Activated naive CD4-positive, alpha-beta T cell treated with anti-CD3 and anti-CD28 coated beads, Interleukin-2, amount 50 U/mL, for 24 hours (primary cell): ENCODE measurements around the gene ANKRD13D.
"Not testable (repeated sequence)": the region's sequence is repeated elsewhere in the genome, so short reads cannot be mapped to it uniquely, and the experiment has no call there.

Source experiments
- H3K27ac Mint-ChIP-seq: one replicate; pipeline ENCODE4 v1.8.0; 2021; ENCODE audit warnings: mild to moderate bottlenecking, mixed read lengths
- H3K27me3 Mint-ChIP-seq: one replicate; pipeline ENCODE4 v1.8.0; 2021; ENCODE audit warnings: mixed read lengths
- H3K36me3 Mint-ChIP-seq: one replicate; pipeline ENCODE4 v1.8.0; 2021; ENCODE audit warnings: mixed read lengths
- H3K4me1 Mint-ChIP-seq: one replicate; pipeline ENCODE4 v1.8.0; 2021; ENCODE audit warnings: mixed read lengths
- H3K4me3 Mint-ChIP-seq: one replicate; pipeline ENCODE4 v1.8.0; 2021; ENCODE audit warnings: mild to moderate bottlenecking, mixed read lengths
- H3K9me3 Mint-ChIP-seq: one replicate; pipeline ENCODE4 v1.8.0; 2021; ENCODE audit warnings: mixed read lengths

The ANKRD13D gene

DNA sequence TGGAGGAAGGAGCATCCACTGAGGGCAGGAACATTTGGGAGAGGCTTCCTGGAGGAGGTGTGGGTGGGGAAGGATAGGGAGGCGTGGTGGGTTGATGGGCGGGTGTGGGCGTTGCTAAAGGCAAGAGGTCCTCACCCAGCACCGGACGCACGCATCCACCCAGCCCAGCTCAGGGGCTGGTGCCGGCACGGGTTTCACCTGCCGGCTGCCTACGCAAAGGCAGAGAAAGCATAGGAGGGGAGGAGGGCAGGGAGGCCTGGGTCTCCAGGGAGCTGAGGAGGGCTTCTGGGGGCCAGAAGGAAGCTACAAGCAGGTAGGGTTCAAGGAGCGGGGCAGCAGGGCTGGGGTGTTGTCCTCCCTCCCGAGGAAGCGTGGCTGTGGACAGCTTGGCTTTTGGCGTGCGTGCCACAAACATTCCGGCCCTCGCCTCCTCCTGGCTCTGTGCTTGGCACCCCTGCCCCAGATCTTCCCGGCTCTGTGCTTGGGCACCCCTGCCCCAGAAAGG is 22.0 kb downstream of the ANKRD13D start:
- Mint-ChIP-seq H3K4me3 (no peak overlapping the region), H3K27ac (peak overlapping the region; percentile 35), H3K9me3 (no peaks in the 10 kb centered on the region)

DNA sequence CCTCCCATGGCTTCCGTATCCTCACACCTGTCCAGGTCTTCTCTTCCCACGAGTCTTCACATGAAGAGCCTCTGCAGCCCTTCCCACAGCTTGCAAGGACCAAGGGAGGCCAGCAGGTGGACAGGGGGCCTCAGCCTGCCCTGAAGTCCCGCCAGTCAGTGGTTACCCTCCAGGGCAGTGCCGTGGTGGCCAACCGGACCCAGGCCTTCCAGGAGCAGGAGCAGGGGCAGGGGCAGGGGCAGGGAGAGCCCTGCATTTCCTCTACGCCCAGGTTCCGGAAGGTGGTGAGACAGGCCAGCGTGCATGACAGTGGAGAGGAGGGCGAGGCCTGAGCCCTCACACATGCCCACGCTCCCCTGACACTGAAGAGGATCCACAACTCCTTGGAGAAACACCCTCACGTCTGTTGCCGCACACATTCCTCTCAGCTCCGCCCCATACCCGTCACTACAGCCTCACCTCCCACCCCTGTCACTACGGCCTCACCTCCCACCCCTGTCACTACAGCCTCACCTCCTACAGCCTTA is 22.5 kb downstream of the ANKRD13D start:
- Mint-ChIP-seq H3K4me1 (peaks cover 39% of the 10 kb centered on the region), H3K27me3 (no peaks in the 10 kb centered on the region), H3K9me3 (no peaks in the 10 kb centered on the region), H3K36me3 (no peaks in the 10 kb centered on the region), H3K27ac (peak overlapping the region; percentile 30), H3K4me3 (no peak overlapping the region)

More for the DNA sequence above, 22.0 kb downstream of the ANKRD13D start:
- Mint-ChIP-seq H3K4me1 (peaks cover 39% of the 10 kb centered on the region), H3K27me3 (no peaks in the 10 kb centered on the region), H3K36me3 (no peaks in the 10 kb centered on the region)

DNA sequence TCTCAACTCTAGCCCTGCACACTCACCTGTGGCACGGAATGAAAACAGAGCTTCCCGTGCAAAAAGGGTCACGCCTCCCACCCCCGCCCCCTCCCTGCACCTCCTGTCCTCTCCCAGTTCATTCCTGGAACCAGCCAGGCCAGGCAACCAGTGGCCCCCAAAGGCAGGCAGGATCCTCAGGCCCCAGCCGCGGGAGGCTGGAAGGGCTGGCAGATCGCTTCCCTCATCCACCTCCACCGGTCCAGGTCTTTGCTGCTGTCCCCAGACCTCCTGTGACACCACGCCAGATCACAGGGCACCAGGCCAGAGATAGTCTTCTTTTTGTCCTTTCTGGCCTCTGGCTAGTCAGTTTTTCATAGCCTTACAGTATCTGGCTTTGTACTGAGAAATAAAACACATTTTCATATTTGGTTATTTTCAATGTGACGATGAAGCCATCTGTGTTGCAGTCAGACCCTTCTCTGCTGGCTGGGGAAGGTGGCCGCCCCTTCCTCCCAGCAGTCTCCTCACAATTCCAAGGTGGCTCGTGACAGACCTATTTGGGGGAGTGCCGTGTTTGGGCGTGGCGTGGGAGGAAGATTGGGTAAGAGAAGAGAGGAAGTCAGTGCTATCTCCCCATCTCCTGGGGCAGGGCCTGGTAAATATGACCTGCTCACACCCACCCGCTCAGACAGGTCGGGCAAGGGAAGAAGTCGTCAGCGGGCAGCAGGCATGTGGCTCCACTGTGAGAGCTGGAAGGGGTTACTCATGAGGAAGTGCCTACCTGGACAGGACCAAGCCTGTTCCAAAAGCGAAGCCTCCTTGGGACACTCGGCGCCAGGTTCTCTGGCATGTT is 23.3 kb downstream of the ANKRD13D start:
- H3K27ac Mint-ChIP-seq = peak overlapping the region; percentile 97
- H3K36me3 Mint-ChIP-seq = no peaks in the 10 kb centered on the region
- H3K9me3 Mint-ChIP-seq = no peaks in the 10 kb centered on the region
- H3K4me1 Mint-ChIP-seq = peaks cover 42% of the 10 kb centered on the region
- no peaks in the 10 kb centered on the region for H3K27me3 Mint-ChIP-seq
- H3K4me3 Mint-ChIP-seq = peak overlapping the region; percentile 59

DNA sequence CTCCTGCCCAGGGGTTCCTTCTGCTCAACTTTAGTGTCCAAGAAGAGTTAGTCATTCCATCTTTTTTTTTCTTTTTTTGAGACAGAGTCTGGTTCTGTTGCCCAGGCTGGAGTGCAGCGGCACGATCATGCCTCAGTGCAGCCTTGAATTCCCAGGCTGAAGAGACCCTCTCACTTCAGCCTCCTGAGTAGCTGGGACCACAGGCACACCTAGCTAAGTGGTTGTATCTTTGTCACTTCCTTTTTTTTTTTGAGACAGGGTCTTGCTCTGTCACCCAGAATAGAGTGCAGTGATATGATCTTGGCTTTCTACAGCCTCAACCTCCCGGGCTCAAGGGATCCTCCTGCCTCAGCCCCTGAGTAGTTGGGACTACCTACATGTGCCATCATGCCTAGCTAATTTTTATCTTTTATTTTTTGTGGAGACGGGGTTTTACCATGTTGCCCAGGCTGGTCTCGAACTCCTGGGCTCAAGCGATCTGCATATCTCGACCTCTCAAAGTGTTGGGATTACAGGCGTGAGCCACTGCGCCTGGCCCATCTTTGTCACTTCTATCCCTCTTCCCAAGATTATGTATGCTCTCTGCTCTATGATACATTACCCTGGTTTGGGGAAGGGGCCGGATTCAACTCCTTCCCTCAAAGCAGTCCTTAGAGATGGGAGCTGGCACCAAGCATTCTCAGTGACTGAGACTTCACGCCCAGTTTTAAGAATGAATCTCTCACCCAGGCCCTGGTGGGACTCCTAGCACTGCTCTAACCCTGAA is 24.2 kb downstream of the ANKRD13D start:
- peaks cover 48% of the 10 kb centered on the region for H3K4me1 Mint-ChIP-seq
- H3K4me3 Mint-ChIP-seq = peak overlapping the region; percentile 12
- peak overlapping the region; percentile 97 for H3K27ac Mint-ChIP-seq
- no peaks in the 10 kb centered on the region for H3K36me3 Mint-ChIP-seq
- H3K9me3 Mint-ChIP-seq = no peaks in the 10 kb centered on the region
- H3K27me3 Mint-ChIP-seq = no peaks in the 10 kb centered on the region

DNA sequence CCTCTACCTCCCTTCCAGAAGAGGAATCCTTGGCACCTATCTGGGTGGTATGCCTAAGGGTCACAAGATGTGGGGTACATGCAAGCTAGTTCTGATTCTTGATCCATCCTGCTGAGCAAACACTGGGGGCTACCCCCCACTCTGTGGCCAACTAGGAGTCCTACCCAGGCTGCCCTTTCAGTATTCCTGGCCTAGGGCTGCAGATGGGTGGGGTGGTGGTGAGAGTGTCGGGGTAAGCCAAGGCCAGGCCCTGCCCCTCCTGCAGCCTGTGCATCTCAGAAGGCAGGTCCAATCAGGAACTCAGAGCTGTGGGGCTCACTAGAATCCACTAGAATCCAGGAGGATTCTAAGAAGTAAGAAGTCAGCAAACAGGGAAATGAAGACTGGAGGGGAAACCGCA is 25.1 kb downstream of the ANKRD13D start:
- Mint-ChIP-seq H3K4me1 (peaks cover 54% of the 10 kb centered on the region), H3K36me3 (no peaks in the 10 kb centered on the region), H3K27ac (peak overlapping the region; percentile 79), H3K9me3 (no peaks in the 10 kb centered on the region), H3K27me3 (no peaks in the 10 kb centered on the region), H3K4me3 (no peak overlapping the region)

DNA sequence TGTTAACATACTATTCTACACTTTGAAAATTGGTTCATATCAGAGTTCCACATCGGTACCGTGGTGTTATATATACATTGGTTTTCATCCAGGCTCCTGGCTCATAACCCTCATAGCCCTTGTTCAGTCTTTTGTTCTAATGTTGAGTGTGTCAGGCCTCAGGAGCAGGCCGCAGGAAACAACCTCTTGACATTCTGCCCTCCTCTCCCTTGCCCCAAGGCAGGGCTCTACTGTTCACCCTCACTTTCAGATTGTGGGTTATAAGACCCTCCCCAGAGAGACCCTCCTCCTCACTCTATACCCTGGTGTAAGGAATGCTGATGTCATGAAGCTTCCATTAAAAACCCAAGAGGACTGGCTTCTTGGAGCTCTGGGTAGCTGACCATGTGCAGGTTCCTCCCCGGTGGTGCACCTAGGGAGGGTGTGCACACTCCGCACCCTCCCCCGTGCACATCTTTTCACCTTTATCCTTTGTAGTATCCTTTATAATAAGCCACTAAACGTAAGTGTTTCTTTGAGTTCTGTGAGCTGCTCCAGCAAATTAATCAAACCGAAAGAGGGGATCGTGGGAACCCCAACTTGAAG is 26.3 kb downstream of the ANKRD13D start:
- Mint-ChIP-seq H3K27me3 (no peaks in the 10 kb centered on the region), H3K9me3 (no peaks in the 10 kb centered on the region), H3K36me3 (no peaks in the 10 kb centered on the region), H3K4me1 (peaks cover 54% of the 10 kb centered on the region), H3K27ac (no peak overlapping the region), H3K4me3 (peak overlapping the region; percentile 57)

DNA sequence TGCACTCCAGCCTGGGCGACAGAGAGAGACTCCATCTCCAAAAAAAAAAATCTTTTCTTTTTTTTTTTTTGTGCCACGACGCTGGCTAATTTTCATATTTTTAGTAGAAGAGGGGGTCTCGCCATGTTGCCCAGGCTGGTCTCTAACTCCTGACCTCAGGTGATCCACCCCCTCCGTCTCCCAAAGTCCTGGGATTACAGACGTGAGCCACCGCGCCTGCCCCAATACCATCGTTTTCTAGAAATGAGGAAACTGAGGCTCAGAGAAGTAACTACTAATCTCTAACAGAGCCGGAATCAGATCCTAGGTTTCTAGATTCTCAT is 27.7 kb downstream of the ANKRD13D start:
- no peaks in the 10 kb centered on the region for H3K27me3 Mint-ChIP-seq
- peak overlapping the region; percentile 99 for H3K4me3 Mint-ChIP-seq
- H3K27ac Mint-ChIP-seq = peak overlapping the region; percentile 90
- H3K9me3 Mint-ChIP-seq = no peaks in the 10 kb centered on the region
- H3K4me1 Mint-ChIP-seq = peaks cover 50% of the 10 kb centered on the region
- H3K36me3 Mint-ChIP-seq = no peaks in the 10 kb centered on the region

DNA sequence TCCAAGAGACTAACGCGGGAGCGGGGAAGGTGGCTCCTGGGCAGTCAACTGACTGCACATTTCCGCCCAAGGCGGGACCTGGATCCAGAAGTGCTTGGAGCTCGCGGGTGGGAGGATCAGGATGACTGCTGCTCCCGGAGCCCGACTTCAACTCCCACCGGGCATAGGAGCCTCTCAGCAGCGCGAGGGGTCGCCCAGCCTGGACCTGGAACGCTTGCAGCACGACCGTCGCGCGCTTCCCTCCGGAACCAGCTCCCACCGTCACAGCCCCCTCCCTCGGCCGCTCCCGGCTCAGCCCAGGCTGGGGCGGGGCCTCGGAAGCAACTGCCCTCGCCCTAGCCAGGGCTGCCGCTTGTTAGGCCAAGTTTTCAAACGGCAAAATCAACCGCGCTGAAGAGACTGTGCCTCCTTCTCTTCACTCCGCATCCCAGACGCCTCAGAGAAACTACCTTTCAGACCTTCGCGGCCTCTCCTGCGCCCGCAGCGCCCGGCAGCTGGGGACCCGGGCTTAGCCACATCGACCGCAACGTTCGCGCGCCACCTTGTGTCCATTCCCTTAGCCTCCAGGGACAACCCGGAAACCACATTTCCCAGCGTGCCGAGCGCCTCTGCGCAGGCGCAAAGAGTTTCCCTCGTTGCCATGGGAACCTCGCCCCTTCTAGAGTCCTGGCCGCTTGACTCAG is 28.2 kb downstream of the ANKRD13D start:
- H3K27me3 Mint-ChIP-seq = no peaks in the 10 kb centered on the region
- H3K36me3 Mint-ChIP-seq = no peaks in the 10 kb centered on the region
- H3K4me3 Mint-ChIP-seq = peak overlapping the region; percentile 99
- peaks cover 45% of the 10 kb centered on the region for H3K4me1 Mint-ChIP-seq
- no peaks in the 10 kb centered on the region for H3K9me3 Mint-ChIP-seq
- peak overlapping the region; percentile 90 for H3K27ac Mint-ChIP-seq

DNA sequence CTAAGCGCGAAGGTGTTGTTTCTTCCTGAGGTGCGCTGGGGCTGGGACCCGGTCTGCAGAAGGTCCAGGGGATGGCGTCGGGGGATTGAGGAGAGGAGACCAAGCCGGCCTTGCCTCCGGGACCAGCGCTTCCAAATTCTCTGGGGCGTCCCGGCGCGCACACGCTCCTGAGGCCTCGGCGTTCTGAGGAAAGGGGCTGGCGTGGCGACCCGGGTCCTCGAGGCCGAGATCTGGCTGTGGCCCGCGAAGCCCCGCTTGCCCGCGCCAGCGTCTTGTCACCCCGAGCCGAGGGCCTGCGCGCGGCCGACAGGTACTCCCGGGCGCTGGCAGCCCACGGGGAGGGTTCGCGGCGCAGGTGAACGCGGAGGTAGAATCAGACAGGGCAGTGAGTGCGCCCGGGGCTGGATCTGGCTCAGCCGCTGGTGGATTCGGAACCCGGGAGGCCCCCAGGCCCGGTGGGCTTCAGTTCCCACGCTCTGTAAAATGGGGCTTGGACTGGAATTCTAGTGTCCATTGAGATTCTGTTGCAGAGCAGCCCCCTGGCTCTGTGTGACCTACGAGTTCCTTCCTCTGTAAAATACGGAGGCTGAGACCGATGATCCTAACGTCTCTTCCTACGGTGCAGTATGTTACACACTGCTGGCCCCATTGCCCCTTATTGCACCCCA is 28.9 kb downstream of the ANKRD13D start:
- Mint-ChIP-seq H3K27ac (peak overlapping the region; percentile 90), H3K9me3 (no peaks in the 10 kb centered on the region), H3K4me1 (peaks cover 38% of the 10 kb centered on the region), H3K4me3 (peak overlapping the region; percentile 99), H3K36me3 (no peaks in the 10 kb centered on the region), H3K27me3 (no peaks in the 10 kb centered on the region)

DNA sequence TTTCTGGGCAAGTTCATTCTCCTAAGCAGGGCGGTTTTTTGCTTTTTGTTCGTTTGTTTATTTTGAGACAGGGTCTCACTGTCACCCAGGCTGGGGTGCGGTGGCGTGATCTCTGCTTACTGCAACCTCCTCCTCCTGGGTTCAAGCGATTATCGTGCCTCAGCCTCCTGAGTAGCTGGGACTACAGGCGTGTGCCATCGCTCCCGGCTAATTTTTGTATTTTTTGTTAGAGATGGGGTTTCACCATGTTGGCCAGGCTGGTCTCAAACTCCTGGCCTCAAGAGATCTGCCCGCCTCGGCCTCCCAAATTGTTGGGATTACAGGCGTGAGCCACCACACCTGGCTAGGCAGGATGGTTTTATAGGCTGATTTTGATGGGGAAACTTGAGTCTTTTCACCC is 29.8 kb downstream of the ANKRD13D start:
- Mint-ChIP-seq H3K4me1 (peaks cover 31% of the 10 kb centered on the region), H3K27ac (peak overlapping the region; percentile 25), H3K4me3 (peak overlapping the region; percentile 99)
- not testable (repeated sequence) for H3K9me3 Mint-ChIP-seq, H3K27me3 Mint-ChIP-seq, H3K36me3 Mint-ChIP-seq

DNA sequence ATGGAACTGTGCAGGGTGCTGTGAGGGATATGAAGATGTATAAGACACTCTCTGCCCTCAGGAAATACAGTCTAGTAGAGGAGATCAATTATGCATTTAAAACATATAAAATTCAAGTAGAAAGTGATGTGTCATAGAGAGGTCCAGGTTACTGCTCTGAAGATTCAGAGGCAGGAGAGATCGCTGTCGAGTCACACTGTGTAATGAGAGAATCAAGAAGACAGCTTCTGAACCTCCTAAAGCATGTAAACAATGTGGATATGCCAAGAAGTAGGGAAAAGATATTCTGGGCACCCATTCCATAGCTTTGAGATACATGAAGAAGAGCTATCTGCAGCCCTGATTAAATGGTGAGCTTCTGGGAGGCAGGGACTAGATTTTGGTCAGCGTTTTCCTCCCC is 30.9 kb downstream of the ANKRD13D start:
- H3K27me3 Mint-ChIP-seq = no peaks in the 10 kb centered on the region

DNA sequence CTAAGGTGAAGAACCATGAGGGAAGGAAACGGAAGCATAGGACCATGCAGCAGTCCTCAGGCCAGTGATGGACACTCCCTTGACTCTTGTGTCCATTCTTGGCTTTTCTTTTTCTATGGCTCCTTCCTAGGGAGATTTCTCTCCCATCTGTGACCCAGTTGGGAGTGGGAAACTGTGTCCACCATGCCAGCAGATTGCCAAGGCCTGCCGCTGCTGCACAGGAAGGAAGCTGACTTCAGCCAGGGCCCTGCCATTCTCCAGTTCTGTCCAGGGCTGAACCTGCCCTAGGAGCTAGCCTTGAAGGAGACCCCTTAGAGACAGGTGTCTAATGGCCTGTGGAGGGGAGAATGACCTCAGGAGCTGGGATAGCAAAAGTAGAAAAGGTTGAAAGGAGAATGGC is 31.6 kb downstream of the ANKRD13D start:
- H3K27ac Mint-ChIP-seq = no peak overlapping the region
- no peaks in the 10 kb centered on the region for H3K9me3 Mint-ChIP-seq
- H3K4me3 Mint-ChIP-seq = no peak overlapping the region

More for the DNA sequence above, 30.9 kb downstream of the ANKRD13D start:
- no peaks in the 10 kb centered on the region for H3K36me3 Mint-ChIP-seq
- H3K4me1 Mint-ChIP-seq = peaks cover 26% of the 10 kb centered on the region
- no peak overlapping the region for H3K4me3 Mint-ChIP-seq
- H3K9me3 Mint-ChIP-seq = no peaks in the 10 kb centered on the region
- no peak overlapping the region for H3K27ac Mint-ChIP-seq

DNA sequence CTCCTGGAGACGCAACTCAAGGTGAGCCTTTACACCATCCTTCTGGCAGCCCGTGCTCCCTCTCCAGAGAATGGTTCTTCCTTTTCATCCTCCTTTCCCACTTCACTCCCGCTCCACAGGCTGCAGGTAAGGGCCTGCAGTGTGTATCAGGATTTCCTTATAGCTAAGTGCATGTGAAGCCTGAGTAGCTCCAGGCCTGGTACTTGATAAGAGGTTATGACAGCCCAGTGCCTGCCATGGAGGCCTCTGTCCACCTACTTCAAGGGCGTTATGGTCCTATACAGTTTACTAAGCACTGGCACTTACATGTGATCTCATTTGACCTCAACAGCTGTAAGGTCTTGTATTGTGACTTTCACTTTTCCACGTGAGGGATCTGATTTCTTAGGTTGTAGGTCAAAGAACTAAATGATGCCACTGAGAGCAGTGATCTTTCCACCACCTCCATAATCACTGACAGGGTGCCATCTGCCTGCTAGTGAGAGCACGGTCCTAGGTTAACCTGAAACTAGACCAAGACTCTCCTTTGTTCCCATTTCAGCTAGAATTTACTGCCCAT is 32.3 kb downstream of the ANKRD13D start:
- no peak overlapping the region for H3K27ac Mint-ChIP-seq
- no peak overlapping the region for H3K4me3 Mint-ChIP-seq
- peaks cover 2% of the 10 kb centered on the region for H3K36me3 Mint-ChIP-seq
- H3K4me1 Mint-ChIP-seq = peaks cover 18% of the 10 kb centered on the region
- no peaks in the 10 kb centered on the region for H3K27me3 Mint-ChIP-seq
- H3K9me3 Mint-ChIP-seq = no peaks in the 10 kb centered on the region

More for the DNA sequence above, 31.6 kb downstream of the ANKRD13D start:
- H3K36me3 Mint-ChIP-seq = no peaks in the 10 kb centered on the region
- no peaks in the 10 kb centered on the region for H3K27me3 Mint-ChIP-seq
- peaks cover 19% of the 10 kb centered on the region for H3K4me1 Mint-ChIP-seq

DNA sequence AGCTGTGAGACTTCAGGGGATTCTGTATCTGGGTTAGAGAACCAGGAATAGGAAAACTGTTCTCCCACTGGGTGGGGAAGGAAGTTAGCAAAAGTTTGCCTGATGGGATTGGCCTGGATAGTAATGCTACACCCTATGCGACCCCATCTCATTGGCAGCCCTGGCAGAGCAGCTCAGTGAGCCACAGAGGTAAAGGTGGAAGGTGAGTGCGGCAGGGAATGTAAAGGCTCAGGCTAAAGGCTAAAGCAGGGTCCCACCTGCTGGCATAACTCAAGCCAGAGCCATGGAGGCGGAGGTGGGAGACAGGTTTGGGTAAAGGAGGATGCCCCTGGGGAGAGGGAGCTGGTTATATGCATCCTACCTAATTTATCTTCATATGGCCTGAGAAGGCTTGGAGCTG is 32.9 kb downstream of the ANKRD13D start:
- Mint-ChIP-seq H3K9me3 (no peaks in the 10 kb centered on the region), H3K4me3 (no peak overlapping the region)

More for the DNA sequence above, 32.9 kb downstream of the ANKRD13D start:
- Mint-ChIP-seq H3K4me1 (peaks cover 15% of the 10 kb centered on the region), H3K27me3 (no peaks in the 10 kb centered on the region), H3K27ac (no peak overlapping the region), H3K36me3 (peaks cover 2% of the 10 kb centered on the region)
